GM23338 (cell line): ENCODE results near the gene TGM2.

ENCODE experiments used
- CREB1 ChIP-seq: fragments of 250-450 bp; sonication (Bioruptor Pico); IDR thresholded peaks from 2 replicates; pipeline ENCODE4 v1.5.0; 2020; ENCODE audit warnings: low read depth, mild to moderate bottlenecking, moderate library complexity
- EZH2 ChIP-seq: fragments of 200-600 bp; sonication (generic); IDR thresholded peaks from one replicate; pipeline ENCODE4 v1.8.0; 2017; ENCODE audit warnings: antibody characterized with exemption, mild to moderate bottlenecking, low read depth; ENCODE audit not compliant: unreplicated experiment
- EZH2phosphoT487 ChIP-seq: fragments of 200-600 bp; sonication (generic); IDR thresholded peaks from one replicate; pipeline ENCODE4 v1.8.1; 2018; ENCODE audit warnings: antibody characterized with exemption; ENCODE audit not compliant: unreplicated experiment
- JUNB ChIP-seq: IDR thresholded peaks from one replicate; pipeline ENCODE4 v1.6.1; 2016; ENCODE audit warnings: antibody characterized with exemption; ENCODE audit not compliant: unreplicated experiment
- POLR2AphosphoS5 ChIP-seq: IDR thresholded peaks from 2 replicates; pipeline ENCODE4 v1.6.1; 2016; ENCODE audit warnings: antibody characterized with exemption, low read depth
- REST ChIP-seq: IDR thresholded peaks from one replicate; pipeline ENCODE4 v1.6.1; 2018; ENCODE audit warnings: antibody characterized with exemption; ENCODE audit not compliant: unreplicated experiment
- ZNF114 ChIP-seq: fragments of 250-450 bp; sonication (Bioruptor Pico); IDR thresholded peaks from 2 replicates; pipeline ENCODE4 v1.5.0; 2020; ENCODE audit warnings: mild to moderate bottlenecking, moderate library complexity
- ZNF331 ChIP-seq: fragments of 250-450 bp; sonication (Bioruptor Pico); IDR thresholded peaks from 2 replicates; pipeline ENCODE4 v1.5.0; 2020; ENCODE audit warnings: low read depth, mild to moderate bottlenecking, moderate library complexity
- TF ChIP-seq, protein P1 (sequence below), 2 experiments: fragments of 200-600 bp in 1 of 2; sonication (generic) in 1 of 2; conservative IDR thresholded peaks; 2 replicates each; pipeline versions ENCODE4 v1.5.1 to v1.6.1; 2016 to 2017; ENCODE audit warnings: antibody characterized with exemption in 2 of 2, low read depth in 2 of 2, mild to moderate bottlenecking in 2 of 2, moderate library complexity in 1 of 2
- TF ChIP-seq, protein P2 (sequence below): IDR thresholded peaks from 2 replicates; pipeline ENCODE4 v1.6.1; 2016; ENCODE audit warnings: antibody characterized with exemption

- TF ChIP-seq EZH2, result no peak
- TF ChIP-seq, protein P1, sequence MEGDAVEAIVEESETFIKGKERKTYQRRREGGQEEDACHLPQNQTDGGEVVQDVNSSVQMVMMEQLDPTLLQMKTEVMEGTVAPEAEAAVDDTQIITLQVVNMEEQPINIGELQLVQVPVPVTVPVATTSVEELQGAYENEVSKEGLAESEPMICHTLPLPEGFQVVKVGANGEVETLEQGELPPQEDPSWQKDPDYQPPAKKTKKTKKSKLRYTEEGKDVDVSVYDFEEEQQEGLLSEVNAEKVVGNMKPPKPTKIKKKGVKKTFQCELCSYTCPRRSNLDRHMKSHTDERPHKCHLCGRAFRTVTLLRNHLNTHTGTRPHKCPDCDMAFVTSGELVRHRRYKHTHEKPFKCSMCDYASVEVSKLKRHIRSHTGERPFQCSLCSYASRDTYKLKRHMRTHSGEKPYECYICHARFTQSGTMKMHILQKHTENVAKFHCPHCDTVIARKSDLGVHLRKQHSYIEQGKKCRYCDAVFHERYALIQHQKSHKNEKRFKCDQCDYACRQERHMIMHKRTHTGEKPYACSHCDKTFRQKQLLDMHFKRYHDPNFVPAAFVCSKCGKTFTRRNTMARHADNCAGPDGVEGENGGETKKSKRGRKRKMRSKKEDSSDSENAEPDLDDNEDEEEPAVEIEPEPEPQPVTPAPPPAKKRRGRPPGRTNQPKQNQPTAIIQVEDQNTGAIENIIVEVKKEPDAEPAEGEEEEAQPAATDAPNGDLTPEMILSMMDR (conservative IDR thresholded peaks at IDR 0.05; ENCODE audit: low read depth in 2 of 2), result no peak
- TF ChIP-seq JUNB, result no peak
- TF ChIP-seq POLR2AphosphoS5, result no peak
- TF ChIP-seq REST, result no peak
- TF ChIP-seq EZH2phosphoT487, result no peak
- TF ChIP-seq ZNF114 (CRISPR knock-in tag), result no peak
- no peak for TF ChIP-seq ZNF331 (CRISPR knock-in tag)
- TF ChIP-seq, protein P2, sequence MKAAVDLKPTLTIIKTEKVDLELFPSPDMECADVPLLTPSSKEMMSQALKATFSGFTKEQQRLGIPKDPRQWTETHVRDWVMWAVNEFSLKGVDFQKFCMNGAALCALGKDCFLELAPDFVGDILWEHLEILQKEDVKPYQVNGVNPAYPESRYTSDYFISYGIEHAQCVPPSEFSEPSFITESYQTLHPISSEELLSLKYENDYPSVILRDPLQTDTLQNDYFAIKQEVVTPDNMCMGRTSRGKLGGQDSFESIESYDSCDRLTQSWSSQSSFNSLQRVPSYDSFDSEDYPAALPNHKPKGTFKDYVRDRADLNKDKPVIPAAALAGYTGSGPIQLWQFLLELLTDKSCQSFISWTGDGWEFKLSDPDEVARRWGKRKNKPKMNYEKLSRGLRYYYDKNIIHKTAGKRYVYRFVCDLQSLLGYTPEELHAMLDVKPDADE, result no peak
- no peak for TF ChIP-seq CREB1 (CRISPR knock-in tag)
Observed at GRCh38 chr20:38093641-38094077, 71.4 kb downstream of the TGM2 start.
